ENCODE results near the gene PRM3.

- TF ChIP-seq POLR2A (IDR thresholded peaks at IDR 0.05) = no peak
- TF ChIP-seq, protein P1, sequence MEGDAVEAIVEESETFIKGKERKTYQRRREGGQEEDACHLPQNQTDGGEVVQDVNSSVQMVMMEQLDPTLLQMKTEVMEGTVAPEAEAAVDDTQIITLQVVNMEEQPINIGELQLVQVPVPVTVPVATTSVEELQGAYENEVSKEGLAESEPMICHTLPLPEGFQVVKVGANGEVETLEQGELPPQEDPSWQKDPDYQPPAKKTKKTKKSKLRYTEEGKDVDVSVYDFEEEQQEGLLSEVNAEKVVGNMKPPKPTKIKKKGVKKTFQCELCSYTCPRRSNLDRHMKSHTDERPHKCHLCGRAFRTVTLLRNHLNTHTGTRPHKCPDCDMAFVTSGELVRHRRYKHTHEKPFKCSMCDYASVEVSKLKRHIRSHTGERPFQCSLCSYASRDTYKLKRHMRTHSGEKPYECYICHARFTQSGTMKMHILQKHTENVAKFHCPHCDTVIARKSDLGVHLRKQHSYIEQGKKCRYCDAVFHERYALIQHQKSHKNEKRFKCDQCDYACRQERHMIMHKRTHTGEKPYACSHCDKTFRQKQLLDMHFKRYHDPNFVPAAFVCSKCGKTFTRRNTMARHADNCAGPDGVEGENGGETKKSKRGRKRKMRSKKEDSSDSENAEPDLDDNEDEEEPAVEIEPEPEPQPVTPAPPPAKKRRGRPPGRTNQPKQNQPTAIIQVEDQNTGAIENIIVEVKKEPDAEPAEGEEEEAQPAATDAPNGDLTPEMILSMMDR (IDR thresholded peaks at IDR 0.05 in 4 of 5, conservative IDR thresholded peaks at IDR 0.05 in 1 of 5) = no peak
These were observed 19.2 kb downstream of the PRM3 start for GRCh38 chr16:11253995-11254912.
